Thyroid gland (tissue), 4 donors: Measurements from ENCODE around the gene NUDT3. TPM values are rescaled to one million over a fixed set of nuclear protein-coding genes. Genes with fewer than 3 reads are reported as not detected.

Source experiments
- DNase-seq, 2 donors: peaks; one replicate each; pipeline ENCODE4 v3.0.0-alpha.2; 2019
- H3K27ac ChIP-seq, 3 donors: fragments of 200-600 bp; sonication (generic); 1 replicate in 2 of 3; 2 replicates in 1 of 3; pipeline ENCODE4 v1.5.1; 2016 to 2019; ENCODE audit warnings: mild to moderate bottlenecking in 1 of 3, moderate library complexity in 1 of 3
- H3K27me3 ChIP-seq: fragments of 200-600 bp; sonication (generic); one replicate; pipeline ENCODE4 v1.5.1; 2019
- H3K36me3 ChIP-seq, 2 donors: fragments of 200-600 bp; sonication (generic); one replicate each; pipeline ENCODE4 v1.5.1; 2016 to 2019
- H3K4me1 ChIP-seq, 2 donors: fragments of 200-600 bp; sonication (generic); one replicate each; pipeline ENCODE4 v1.5.1; 2017 to 2019
- H3K4me3 ChIP-seq, 3 donors: fragments of 200-600 bp; sonication (generic); replicated peaks in 1 of 3; 1 replicate in 2 of 3; 2 replicates in 1 of 3; pipeline ENCODE4 v1.5.1; 2016; ENCODE audit warnings: mild to moderate bottlenecking in 1 of 3
- H3K9me3 ChIP-seq: fragments of 200-600 bp; sonication (generic); one replicate; pipeline ENCODE4 v1.5.1; 2017
- CTCF ChIP-seq, 6 experiments: fragments of 200-600 bp in 3 of 6; fragments of 450-650 bp in 3 of 6; sonication (generic) in 3 of 6; IDR thresholded peaks; one replicate each; pipeline ENCODE4 v1.5.1; 2016 to 2019; ENCODE audit warnings: antibody characterized with exemption in 6 of 6, mild to moderate bottlenecking in 2 of 6, inconsistent platforms in 1 of 6, moderate library complexity in 1 of 6
- POLR2A ChIP-seq, 2 donors: fragments of 450-650 bp; IDR thresholded peaks; one replicate each; pipeline ENCODE4 v1.6.1; 2017; ENCODE audit warnings: antibody characterized with exemption in 2 of 2, mild to moderate bottlenecking in 2 of 2, moderate library complexity in 1 of 2
- whole genome bisulfite sequencing, 2 donors: methylation state at CpG; one replicate each; pipeline ENCODE4 v1.1.5; 2017; 5-methylcytosine and 5-hydroxymethylcytosine counted together
- intact Hi-C: fragments of 100-400 bp; cut with DNase I; formaldehyde crosslinking; loops from one replicate; pipeline ENCODE4 v1.15.1; 2023
- total RNA-seq, 4 donors: library from RNA; depleted of rRNA; stranded (reverse); fragments of >200 nt; gene quantifications; one replicate each; pipeline ENCODE4 v1.2.3, GENCODE V29; 2016

The NUDT3 gene
- total RNA-seq, 4 donors from 2014 or later: 68.1 to 98.9 (median 75.5) TPM

GRCh38 chr6:34276881-34277762 is 115.3 kb downstream of the NUDT3 start:
- no peak overlapping the region for H3K27ac ChIP-seq
- H3K36me3 ChIP-seq: peaks cover 0 to 2% of the 10 kb centered on the region in 2 donors
- TF ChIP-seq CTCF (IDR thresholded peaks at IDR 0.05) (no peak), POLR2A (IDR thresholded peaks at IDR 0.05) (no peak)
- intact Hi-C loops: no loop called here
- H3K9me3 ChIP-seq: no peaks in the 10 kb centered on the region
- DNase-seq: no peak
- no peaks in the 10 kb centered on the region for H3K4me1 ChIP-seq
- H3K27me3 ChIP-seq: no peaks in the 10 kb centered on the region
- 83% methylated on average over 10 of the region's 10 CpGs for WGBS, 2 donors
- H3K4me3 ChIP-seq: no peak overlapping the region

GRCh38 chr6:34276191-34276590 is 116.3 kb downstream of the NUDT3 start:
- Histone ChIP-seq H3K4me3 (no peak overlapping the region), H3K4me1 (no peaks in the 10 kb centered on the region), H3K36me3 (peaks cover 0 to 2% of the 10 kb centered on the region in 2 donors), H3K9me3 (no peaks in the 10 kb centered on the region), H3K27me3 (no peaks in the 10 kb centered on the region), H3K27ac (no peak overlapping the region)
- no peak for DNase-seq
- no peak for TF ChIP-seq CTCF (IDR thresholded peaks at IDR 0.05)
- no peak for TF ChIP-seq POLR2A (IDR thresholded peaks at IDR 0.05)
- WGBS, 2 donors: 77 to 86% methylated on average over 5 of the region's 5 CpGs
- intact Hi-C loops: no loop called here

GRCh38 chr6:34275128-34275804 is 117.2 kb downstream of the NUDT3 start:
- Histone ChIP-seq H3K36me3 (peaks cover 0 to 2% of the 10 kb centered on the region in 2 donors), H3K4me3 (no peak overlapping the region), H3K4me1 (no peaks in the 10 kb centered on the region), H3K27me3 (no peaks in the 10 kb centered on the region), H3K27ac (no peak overlapping the region), H3K9me3 (no peaks in the 10 kb centered on the region)
- TF ChIP-seq CTCF (IDR thresholded peaks at IDR 0.05): no peak
- no peak for TF ChIP-seq POLR2A (IDR thresholded peaks at IDR 0.05)
- intact Hi-C loops: no loop called here
- 92 to 98% methylated on average over 3 of the region's 3 CpGs for WGBS, 2 donors
- no peak for DNase-seq

- H3K27ac ChIP-seq: no peak overlapping the region
- H3K36me3 ChIP-seq: peaks cover 0 to under 1% of the 10 kb centered on the region in 2 donors
- no peaks in the 10 kb centered on the region for H3K27me3 ChIP-seq
- no peak overlapping the region for H3K4me3 ChIP-seq
- TF ChIP-seq POLR2A (IDR thresholded peaks at IDR 0.05): no peak
- TF ChIP-seq CTCF (IDR thresholded peaks at IDR 0.05): no peak
- intact Hi-C loops: no loop called here
- H3K9me3 ChIP-seq: no peaks in the 10 kb centered on the region
- DNase-seq: no peak
- 94 to 95% methylated on average over 1 of the region's 1 CpG for WGBS, 2 donors
- no peaks in the 10 kb centered on the region for H3K4me1 ChIP-seq
Measured at GRCh38 chr6:34274129-34274528, 118.3 kb downstream of the NUDT3 start.
